GM21529 (cell line): ENCODE results near the gene FAM3C.
"Not testable (repeated sequence)": the region's sequence is repeated elsewhere in the genome, so short reads cannot be mapped to it uniquely, and the experiment has no call there.

ENCODE experiments used
- ATAC-seq: cut with Tn5 transposase; IDR thresholded peaks from one replicate; pipeline ENCODE4 v1.9.1; 2021; ENCODE audit not compliant: unreplicated experiment

FAM3C gene

DNA sequence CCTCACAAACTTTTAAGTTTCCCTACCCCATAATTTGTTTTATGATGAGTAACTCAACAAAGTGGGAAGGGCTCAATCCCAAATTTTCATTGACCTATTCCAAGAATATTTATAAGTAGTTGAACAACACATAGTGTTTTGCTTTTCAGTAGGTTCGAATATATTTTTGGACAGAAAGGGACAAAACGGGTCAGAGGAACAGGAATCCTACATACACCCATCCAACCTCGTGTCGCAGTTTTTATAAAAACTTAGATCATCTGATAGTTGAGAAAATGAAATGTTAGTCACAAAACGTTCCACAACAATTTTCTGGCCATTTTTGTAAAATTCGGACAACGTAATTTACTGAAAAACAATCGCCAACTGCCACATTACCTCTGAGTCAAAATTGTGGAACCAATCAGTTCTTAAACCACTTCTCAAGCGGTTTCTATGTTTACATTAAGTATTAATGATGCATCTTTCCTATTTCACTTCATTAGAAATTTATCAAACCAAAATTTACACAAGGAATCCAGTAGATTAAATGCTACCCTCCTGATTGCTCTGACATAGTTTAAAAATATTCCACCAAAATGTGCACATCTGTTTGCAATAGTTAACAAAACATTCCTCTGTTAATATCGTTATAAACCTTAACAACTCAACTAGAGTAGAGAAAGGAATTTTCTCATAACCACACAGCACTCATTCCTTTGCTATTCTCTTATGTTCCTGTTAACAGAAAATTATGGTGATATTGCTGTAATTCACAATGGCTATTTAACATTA, 61.0 kb downstream of the FAM3C start:
- ATAC-seq: no peak

DNA sequence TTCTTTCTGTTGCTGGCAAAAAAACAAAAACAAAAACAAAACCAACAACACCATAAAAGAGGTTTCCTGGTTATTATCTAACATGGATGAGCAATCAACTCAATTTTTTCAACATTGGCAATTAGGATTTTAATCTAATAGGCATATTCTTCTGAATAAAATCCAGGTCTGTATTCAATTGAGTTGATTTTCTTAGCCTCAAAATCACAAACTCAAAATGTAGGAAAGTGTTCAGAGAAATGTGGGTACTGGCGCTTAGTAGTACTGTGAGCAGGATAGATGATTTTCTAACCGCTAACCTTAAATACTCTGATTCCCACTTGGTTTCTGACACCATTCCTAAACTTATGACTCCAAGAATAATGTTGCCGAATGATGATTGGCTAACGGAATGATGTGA, 61.7 kb downstream of the FAM3C start:
- no peak for ATAC-seq

DNA sequence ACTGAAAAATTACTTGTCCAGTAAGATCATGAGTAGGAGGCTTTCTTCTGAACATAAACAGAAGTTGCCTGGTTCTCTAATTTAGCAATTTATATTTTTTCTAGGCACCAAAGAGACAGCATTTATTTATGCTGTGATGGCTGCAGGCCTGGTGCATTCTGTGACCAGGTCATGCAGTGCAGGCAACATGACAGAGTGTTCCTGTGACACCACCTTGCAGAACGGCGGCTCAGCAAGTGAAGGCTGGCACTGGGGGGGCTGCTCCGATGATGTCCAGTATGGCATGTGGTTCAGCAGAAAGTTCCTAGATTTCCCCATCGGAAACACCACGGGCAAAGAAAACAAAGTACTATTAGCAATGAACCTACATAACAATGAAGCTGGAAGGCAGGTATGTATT, 64.5 kb downstream of the FAM3C start:
- no peak for ATAC-seq

DNA sequence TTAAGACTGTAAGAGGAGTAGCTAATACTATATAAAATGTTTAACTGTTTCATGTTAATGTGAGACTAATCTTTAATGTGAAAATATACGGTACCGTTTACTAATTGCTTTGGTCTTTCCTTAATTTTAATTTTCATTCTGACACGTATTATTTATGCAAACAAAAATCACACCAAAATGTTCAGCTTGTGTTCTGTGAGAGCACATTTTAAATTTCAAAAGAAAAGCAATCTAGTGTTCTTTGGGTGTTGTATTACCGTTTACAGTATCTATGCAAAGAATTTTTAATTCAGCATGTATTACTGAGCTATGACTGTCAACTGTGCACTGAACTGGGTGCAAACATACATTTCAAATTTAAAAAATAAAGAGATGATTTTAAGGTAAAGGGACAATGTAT, 65.1 kb downstream of the FAM3C start:
- ATAC-seq: no peak

DNA sequence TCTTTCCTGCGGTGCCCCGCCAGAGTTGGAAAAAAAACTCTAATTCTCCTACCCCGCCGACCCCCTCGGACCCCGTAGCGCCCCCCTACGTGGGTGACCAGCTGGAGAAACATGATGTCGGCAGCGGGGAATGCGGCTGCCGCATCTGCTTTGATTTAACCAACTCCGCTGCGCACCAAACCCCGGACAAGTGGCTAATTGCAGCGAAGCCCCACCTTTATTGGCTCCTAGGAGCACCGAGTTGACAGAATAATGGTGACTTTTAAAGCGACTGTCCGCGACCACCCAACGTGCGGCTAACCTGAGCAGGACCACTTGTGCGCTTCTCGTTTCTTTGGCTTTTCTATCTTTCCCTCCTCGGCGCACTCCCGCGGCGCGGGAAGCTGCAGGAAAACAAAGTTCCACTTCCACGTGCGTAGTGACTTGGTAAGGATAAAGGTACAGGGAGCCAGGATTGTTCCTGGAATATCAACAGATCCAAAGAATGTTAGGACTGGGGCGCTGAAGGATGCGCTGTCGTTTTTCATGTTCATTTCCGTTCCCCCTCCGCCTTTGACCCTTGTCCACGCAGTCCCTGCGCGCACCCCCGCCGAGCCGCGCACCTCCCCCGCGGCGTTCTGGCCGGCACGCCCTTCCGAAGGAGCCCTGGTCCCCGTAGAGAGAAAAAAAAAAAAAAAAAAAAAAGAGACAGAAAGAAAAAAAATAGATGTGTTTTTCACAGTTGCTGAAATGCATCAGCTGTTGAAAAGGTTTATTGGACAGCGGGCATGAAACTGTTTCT, 65.9 kb downstream of the FAM3C start:
- peak; percentile 29 for ATAC-seq

DNA sequence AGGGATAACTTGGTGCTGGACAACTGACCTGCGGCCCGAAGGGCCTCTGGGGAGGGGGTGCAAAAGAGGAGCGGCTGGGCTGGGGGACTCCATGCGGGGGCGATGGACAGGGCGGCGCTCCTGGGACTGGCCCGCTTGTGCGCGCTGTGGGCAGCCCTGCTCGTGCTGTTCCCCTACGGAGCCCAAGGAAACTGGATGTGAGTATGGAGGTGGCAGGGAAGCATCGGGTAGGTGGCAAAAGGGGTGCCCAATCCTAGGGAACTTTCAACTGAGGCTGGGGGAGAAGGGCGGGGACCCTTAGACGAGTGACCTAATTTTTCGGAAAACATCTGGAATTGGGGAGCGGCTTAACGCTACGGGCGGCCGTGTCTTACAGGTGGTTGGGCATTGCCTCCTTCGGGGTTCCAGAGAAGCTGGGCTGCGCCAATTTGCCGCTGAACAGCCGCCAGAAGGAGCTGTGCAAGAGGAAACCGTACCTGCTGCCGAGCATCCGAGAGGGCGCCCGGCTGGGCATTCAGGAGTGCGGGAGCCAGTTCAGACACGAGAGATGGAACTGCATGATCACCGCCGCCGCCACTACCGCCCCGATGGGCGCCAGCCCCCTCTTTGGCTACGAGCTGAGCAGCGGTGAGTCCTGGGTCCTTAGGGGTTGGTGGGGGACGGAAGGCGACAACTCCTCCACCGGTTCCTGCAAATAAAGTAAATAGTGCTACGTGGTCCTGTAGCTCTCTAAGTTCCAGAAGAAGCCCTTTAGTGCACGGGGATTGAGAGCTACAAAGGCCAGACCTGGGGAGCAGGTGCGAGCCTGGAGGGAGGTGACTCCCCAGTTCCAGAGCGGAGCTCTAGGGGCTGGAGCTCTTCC, 66.7 kb downstream of the FAM3C start:
- peak; percentile 74 for ATAC-seq

DNA sequence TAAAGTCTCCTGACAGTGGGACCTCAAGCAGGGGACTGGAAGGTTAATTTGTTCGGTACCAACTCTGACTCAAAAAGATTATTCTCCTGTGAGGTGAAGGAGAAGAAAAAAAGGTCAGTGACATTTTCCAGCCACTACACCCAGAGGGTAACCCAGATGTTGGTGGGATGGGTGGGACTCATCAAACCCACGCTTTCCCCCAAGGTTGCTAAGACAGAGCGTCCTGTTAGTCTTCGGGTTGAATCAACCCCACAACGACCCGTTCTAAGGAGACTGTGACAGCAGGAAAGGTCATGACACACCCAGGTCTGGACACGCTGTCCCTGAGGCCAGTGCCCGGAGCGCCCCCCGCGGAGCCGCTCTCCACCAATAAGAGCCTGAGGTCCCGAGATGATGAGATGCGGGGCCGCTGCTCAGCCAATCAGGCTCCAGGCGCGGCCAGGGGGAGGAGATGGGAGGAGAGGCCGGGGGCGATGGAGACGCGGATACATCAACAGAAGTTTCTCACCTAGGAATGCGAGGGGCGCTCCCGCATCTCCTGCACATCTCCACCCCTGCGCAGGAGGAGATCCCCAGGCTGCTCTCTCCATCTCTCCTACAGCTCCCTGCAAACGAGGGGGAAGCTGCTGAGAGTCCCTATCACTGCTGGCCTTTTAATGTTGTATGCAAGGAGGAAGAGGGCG, 67.5 kb downstream of the FAM3C start, which contains the start of gene WNT16:
WNT16 (plus strand) TSS at position 493 of the 683 bp plus-strand sequence. CDS start 293 bp downstream, outside the sequence.
- ATAC-seq: no peak

DNA sequence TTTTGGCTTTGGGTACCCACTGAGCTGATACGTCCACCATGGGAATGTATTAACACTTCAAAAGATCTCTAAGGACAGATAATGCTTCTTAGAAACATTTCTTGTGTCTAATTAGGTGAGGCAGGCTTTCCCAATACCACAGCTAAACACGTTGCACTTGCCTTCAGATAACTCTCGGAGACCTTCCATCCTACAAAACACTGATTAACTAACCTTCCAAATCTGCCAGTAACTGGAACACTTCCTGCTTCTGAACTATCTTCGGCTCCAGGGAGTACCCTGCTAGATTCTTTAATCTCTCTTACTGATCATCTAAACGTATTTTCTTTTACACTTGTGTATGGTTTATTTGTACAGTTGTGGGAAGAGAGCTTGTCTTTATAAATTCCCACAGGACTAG, 68.4 kb downstream of the FAM3C start:
- ATAC-seq: no peak

DNA sequence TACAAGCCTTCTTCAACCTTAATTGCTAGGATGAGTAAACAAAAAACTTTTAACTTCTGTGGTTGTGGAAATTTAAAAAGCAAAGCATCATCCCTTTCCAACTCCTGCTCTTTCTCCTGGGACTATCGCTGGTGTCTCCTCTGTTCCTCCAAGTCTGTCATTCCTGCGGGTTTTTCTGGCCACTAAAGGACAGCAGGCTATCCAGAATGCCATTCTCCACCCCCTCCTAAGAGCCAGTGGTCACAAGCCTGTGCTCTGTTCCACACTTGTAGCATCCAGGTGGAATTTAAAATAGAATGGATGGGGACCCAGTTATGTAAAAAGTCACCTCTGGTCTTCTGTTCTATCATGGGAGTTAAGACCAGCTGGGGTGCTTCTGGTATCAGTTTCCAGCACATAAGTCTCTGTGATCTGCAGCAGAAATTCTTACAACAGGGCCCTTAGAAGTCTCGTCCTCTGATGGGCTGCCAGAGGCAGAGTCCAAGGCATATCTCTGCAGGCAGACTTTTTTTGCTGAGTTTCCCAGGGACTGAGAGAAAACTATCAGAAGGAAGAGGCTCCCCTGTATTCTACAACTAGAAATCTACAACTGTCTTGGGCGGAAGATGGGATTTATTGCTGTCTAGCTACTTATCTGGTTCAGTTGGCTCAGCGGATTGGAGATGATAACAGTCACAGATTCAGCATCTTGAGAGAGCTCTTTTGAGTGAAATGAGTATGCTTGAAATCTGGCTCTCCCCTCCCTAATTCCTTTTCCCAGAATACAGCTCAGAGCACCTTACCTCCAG, 72.4 kb downstream of the FAM3C start:
- no peak for ATAC-seq

DNA sequence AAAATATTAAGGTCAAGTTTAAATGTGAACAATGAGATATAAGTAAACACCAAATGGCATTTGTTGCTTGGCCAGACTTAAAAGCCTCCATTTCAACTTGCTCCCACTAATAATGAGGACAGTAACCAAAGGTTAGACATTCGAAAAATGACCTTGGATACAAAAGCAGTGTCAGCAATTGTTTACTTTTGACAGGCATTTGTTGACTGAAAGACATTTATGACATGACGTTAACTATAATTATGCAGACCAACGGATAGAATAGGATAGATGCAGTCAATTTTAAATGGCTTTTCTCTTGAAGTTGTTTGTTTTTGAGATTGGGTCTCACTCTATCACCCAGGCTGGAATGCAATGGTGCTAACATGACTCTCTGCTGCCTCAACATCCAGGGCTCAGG, 73.6 kb downstream of the FAM3C start:
- no peak for ATAC-seq

DNA sequence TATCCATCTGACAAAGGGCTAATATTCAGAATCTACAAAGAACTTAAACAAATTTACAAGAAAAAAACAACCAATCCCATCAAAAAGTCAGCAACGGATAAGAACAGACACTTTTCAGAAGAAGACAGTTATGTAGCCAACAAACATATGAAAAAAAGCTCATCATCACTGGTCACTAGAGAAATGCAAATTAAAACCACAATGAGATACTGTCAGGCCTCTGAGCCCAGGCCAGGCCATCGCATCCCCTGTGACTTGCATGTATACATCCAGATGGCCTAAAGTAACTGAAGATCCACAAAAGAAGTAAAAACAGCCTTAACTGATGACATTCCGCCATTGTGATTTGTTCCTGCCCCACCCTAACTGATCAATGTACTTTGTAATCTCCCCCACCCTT, 80.9 kb downstream of the FAM3C start:
- ATAC-seq: not testable (repeated sequence)

DNA sequence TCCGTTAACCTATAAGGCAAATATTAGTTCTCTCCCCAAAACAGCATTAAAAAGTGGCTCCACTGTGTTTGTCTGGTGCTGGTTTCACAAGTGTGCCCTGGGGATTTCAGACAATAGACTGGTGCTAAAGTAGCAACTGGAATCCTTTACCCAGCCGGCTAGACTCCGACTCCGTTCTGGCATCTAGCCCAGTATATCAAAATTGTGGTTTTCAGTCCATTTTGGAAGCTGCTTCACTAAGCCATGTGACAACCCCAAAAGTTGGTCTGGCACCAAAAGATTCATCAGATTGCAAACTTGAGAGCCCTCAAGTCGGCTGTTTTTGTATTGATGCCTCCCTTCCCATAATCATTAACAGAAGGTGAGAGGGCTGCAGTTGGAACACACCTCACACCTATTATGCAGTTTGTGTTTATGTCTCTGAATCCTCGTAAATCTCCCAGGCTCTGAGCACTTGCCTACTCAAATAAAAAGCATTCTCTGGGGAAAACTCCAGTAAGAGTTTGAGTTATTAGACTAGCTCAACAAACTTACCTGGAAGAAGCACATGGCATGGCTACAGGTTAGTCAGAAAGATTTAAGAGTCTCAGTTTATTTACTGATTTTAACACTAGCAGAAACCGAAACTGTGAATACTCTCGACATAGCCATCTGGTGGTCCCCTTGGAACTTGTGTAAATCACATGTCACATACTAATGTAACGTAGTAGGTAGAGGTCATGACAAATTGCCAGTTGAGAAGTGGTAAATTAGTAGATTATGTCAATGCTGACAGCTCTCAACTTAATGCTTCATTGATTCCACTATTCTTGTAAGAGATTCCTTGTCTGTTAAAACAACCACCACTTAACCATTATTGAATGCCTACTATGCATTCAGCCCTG, 82.1 kb downstream of the FAM3C start:
- ATAC-seq: peak; percentile 92

DNA sequence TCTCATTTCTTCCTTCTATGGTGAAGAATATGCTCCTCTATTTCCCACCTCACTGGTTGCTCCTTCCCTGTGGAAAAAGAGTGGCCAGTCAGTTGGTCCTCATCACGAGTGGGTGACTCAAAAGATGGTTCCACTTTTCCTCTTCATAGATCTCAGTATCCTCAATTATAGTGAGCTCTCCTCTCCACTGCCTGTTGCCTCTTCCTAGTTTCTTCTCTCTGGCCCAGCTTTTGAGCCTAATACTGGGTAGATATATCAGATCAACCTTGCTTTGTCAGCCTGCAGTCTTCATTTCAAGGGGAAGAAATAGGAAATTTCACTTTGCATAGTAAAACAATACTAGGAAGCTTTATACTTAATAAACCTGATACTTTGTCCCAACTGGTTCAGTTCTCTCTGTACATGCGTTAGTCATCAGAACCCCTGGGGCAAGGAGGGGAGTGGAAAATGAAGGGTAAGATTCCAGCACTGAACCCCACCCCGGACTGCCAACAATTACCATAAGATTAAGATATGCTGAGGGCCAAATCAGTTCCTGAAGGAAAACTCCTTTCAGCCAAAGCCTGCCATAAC, 82.8 kb downstream of the FAM3C start:
- no peak for ATAC-seq

DNA sequence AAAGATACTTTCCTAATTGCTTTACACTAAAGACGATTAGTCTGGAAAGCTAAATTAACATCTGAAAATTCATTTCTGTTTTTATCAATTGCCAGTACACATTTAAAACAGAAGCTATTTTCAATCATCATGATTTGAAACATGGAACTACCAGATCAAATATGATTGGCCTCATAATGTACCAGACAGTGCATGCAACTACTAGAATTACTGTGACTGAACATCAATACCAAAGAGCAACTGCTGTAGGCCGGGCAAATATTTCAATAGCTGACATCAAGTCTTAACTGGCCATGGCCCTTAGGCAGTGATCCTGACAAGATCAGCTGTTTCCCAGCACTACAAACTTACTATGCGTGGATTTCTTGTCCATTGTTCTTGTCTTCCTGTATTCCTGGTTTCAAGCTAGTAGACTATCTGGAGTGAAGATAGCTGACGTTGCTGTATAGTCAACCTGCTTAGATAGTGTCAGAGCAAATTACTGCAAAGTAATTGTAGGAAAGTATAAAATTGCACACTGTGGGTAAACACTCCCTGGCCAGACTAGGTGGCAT, 89.0 kb downstream of the FAM3C start:
- ATAC-seq: no peak

DNA sequence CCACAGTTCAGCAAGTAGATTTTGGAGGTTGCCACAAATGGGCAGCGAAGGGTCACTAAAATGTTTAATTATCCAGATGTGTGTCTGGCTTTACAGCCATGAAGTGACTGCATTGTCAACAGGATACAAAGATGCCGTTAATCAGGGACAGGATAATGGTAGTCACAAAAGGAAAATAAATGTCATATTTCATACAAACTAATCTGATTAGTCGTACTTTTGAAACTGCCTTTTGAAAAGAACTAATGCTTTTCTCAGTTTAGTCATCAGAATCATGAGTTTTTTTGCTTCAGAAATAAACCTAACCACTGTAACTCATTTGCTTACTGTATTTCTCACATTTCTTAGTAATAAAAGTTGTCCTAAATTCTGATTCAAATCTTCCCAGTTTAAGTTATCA, 89.5 kb downstream of the FAM3C start:
- no peak for ATAC-seq

DNA sequence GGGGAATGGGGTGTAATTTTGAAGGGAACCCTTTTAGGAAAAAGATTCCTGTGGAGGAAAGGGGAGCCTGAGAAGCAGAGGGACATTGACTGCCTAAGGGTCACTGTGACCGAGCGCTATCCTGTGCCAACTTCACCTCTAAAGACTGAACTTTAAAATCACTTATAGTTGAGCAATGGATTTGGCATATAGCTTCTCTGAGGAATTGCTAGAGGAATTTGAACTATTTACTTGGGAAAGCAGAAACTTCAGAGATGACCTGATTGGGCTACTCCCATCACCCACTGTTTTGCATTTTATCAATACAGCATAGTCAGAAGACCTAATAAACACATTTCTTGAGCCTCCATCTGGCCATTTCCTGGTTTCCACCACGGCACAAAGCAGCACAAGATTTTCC, 91.0 kb downstream of the FAM3C start:
- ATAC-seq: no peak

DNA sequence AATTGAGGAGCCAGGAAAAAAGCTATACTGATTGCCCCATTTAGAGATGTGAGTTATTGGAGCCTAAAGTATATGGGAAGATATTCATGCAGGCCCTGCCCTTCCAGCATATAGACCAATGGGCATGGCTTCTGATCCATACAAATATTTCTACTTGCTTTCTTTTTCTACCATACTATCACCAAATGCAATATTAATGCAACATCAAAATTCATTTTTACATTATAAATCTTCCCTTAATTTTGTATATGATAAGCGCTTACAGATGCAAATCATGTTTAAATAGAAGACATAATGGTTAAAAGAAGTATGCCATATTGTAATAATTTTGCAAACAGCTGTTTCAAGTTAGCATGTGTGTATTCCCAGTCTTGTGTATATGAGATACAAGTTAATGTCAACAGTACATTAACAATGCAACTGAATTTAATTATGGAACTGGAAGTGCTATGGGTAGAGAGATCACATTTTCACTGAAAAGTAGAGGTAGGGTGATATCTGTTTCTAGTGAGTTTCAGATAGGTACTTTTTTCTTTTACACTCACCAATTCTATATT, 91.9 kb downstream of the FAM3C start:
- ATAC-seq: no peak
